Cardiac muscle cell (in vitro differentiated cells and primary cell): ENCODE data around the gene USP2. TPM values are rescaled to one million over a fixed set of nuclear protein-coding genes. Genes with fewer than 3 reads are reported as not detected.

Experiments
- DNase-seq, 2 donors: peaks; one replicate each; pipeline versions ENCODE4 v3.0.0 to v3.0.0-alpha.2; 2010 to 2017; ENCODE audit warnings: low read depth in 1 of 2, low spot score in 1 of 2
- H3K27ac ChIP-seq: fragments of 200-600 bp; sonication (generic); 2 replicates; pipeline ENCODE4 v1.5.1; 2016
- H3K27me3 ChIP-seq: fragments of 200-600 bp; sonication (generic); 2 replicates; pipeline ENCODE4 v1.6.0; 2016; ENCODE audit warnings: control low read depth
- H3K36me3 ChIP-seq: fragments of 200-600 bp; sonication (generic); 2 replicates; pipeline ENCODE4 v1.5.1; 2016; ENCODE audit warnings: control low read depth
- H3K4me1 ChIP-seq: fragments of 200-600 bp; sonication (generic); 2 replicates; pipeline ENCODE4 v1.8.1; 2017; ENCODE audit warnings: low read depth, mild to moderate bottlenecking, mixed run types
- H3K4me3 ChIP-seq: fragments of 200-600 bp; sonication (generic); 2 replicates; pipeline ENCODE4 v1.5.1; 2016; ENCODE audit warnings: mild to moderate bottlenecking
- H3K9me3 ChIP-seq: fragments of 200-600 bp; sonication (generic); 2 replicates; pipeline ENCODE4 v1.5.1; 2017; ENCODE audit warnings: low read depth, mild to moderate bottlenecking, control low read depth
- polyA plus RNA-seq: library from polyadenylated mRNA; unstranded; fragments of >200 nt; fragmentation: Nextera tagmentation; extraction: Ambion mirVana; gene quantifications from 2 replicates; pipeline ENCODE4 v1.2.1, GENCODE V29; 2016
- total RNA-seq: library from RNA; depleted of rRNA; stranded (reverse); fragments of >200 nt; gene quantifications from 2 replicates; pipeline ENCODE4 v1.2.3, GENCODE V29; 2016
- TF ChIP-seq, protein P1 (sequence below): IDR thresholded peaks from 2 replicates; pipeline ENCODE4 v1.5.1; 2012; ENCODE audit warnings: low read depth, mild to moderate bottlenecking, low read length

Gene USP2
- total and polyA plus RNA-seq, 2 experiments from 2014 or later, result 36.5 to 39.0 TPM

DNA sequence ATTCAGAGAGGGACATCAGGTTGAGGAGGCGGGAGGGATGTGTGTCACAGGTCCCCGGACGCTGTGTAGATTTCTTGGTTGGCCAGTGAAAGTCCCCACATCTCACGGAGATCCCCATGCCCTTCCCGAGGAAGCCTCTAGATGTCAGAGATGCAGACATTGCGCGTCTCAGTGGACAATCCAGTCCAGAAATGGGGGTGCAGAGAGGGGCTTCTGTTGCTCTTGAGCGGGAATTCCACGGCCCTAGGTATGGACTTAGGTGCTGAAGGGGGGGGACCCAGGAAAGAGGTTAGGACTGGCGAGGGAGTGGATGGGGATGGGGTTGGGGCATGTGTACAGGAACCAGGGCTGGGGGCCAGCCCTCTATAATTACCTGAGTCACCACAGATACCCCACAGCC is 34.5 kb upstream of the USP2 start:
- no peaks in the 10 kb centered on the region for H3K9me3 ChIP-seq
- H3K27me3 ChIP-seq, result peaks cover 6% of the 10 kb centered on the region
- no peak for DNase-seq

GRCh38 chr11:119415517-119415916 is 34.0 kb upstream of the USP2 start:
- Histone ChIP-seq H3K4me3 (no peak overlapping the region), H3K27ac (no peak overlapping the region), H3K4me1 (no peaks in the 10 kb centered on the region), H3K27me3 (peaks cover 2% of the 10 kb centered on the region), H3K36me3 (no peaks in the 10 kb centered on the region), H3K9me3 (no peaks in the 10 kb centered on the region)
- DNase-seq, result no peak
- TF ChIP-seq, protein P1, sequence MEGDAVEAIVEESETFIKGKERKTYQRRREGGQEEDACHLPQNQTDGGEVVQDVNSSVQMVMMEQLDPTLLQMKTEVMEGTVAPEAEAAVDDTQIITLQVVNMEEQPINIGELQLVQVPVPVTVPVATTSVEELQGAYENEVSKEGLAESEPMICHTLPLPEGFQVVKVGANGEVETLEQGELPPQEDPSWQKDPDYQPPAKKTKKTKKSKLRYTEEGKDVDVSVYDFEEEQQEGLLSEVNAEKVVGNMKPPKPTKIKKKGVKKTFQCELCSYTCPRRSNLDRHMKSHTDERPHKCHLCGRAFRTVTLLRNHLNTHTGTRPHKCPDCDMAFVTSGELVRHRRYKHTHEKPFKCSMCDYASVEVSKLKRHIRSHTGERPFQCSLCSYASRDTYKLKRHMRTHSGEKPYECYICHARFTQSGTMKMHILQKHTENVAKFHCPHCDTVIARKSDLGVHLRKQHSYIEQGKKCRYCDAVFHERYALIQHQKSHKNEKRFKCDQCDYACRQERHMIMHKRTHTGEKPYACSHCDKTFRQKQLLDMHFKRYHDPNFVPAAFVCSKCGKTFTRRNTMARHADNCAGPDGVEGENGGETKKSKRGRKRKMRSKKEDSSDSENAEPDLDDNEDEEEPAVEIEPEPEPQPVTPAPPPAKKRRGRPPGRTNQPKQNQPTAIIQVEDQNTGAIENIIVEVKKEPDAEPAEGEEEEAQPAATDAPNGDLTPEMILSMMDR, result no peak

More for the DNA sequence above, 34.5 kb upstream of the USP2 start:
- no peaks in the 10 kb centered on the region for H3K4me1 ChIP-seq
- no peak overlapping the region for H3K27ac ChIP-seq
- TF ChIP-seq, protein P1, result no peak
- H3K4me3 ChIP-seq, result no peak overlapping the region
- no peaks in the 10 kb centered on the region for H3K36me3 ChIP-seq

GRCh38 chr11:119414734-119415133 is 33.2 kb upstream of the USP2 start:
- Histone ChIP-seq H3K36me3 (no peaks in the 10 kb centered on the region), H3K9me3 (no peaks in the 10 kb centered on the region), H3K4me1 (no peaks in the 10 kb centered on the region), H3K27ac (no peak overlapping the region), H3K27me3 (no peaks in the 10 kb centered on the region), H3K4me3 (no peak overlapping the region)
- DNase-seq, result no peak
- TF ChIP-seq, protein P1, result no peak

DNA sequence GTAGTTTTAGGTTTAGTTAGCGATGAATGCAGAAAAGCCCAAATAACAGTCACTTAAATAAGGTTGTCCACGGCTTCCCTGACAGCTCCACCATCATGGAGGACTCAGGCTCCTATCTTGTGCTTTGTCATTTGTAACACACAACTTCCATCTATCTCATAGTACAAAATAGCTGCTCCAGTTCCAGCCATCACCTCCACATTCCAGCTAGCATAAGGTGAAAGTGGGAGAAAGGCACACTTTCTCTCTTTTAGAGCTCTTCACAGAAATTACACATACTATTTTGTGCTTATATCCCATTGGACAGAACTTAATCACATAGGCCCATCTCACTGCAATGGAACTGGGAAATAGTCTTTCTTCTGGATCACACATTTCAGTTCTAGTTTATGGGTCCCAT is 32.8 kb upstream of the USP2 start:
- Histone ChIP-seq H3K27me3 (no peaks in the 10 kb centered on the region), H3K4me3 (no peak overlapping the region), H3K4me1 (no peaks in the 10 kb centered on the region), H3K9me3 (no peaks in the 10 kb centered on the region), H3K27ac (no peak overlapping the region), H3K36me3 (no peaks in the 10 kb centered on the region)
- DNase-seq, result no peak
- TF ChIP-seq, protein P1, result no peak

DNA sequence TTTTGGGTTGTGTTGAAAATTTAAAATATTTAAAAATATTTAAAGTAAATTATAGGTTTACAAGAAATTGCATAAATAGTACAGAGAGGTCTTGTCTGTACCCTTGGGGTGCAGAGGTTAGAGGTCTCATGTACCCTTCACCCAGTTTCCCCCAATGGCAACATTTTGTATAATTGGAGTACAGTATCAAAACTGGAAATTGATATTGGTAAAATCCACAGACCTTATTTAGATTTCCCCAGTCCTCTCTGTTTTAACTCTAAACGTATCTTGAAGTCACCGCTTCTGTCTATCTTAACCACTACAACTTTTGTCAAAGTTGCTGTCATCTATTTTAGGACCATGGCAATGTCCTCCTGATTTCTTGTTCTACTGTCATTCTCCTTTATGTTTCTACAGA is 30.6 kb upstream of the USP2 start:
- Histone ChIP-seq H3K4me3 (no peak overlapping the region), H3K9me3 (no peaks in the 10 kb centered on the region), H3K27me3 (no peaks in the 10 kb centered on the region), H3K36me3 (no peaks in the 10 kb centered on the region), H3K27ac (no peak overlapping the region), H3K4me1 (no peaks in the 10 kb centered on the region)
- TF ChIP-seq, protein P1, result no peak
- no peak for DNase-seq

DNA sequence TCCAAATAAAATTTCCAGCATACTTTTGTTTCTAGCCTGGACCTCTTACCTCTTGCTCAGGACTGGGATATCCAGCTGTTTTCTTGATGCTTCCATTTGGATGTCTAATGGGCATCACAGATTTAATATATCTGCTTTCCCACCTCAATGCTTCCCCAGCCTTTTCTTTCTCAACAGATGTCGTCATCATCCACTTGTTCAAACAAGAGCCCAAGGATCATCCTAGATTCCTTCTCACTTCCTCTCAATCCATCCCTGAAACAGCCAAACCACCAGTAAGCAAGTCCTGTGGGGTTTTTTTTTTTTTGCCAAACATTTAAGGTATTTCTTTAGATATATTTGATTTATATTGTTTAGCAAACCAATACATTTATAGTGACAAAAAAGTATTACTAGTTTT is 29.0 kb upstream of the USP2 start:
- no peak overlapping the region for H3K4me3 ChIP-seq
- H3K36me3 ChIP-seq, result no peaks in the 10 kb centered on the region
- H3K27ac ChIP-seq, result no peak overlapping the region
- no peak for DNase-seq
- H3K27me3 ChIP-seq, result no peaks in the 10 kb centered on the region
- TF ChIP-seq, protein P1, result no peak
- no peaks in the 10 kb centered on the region for H3K4me1 ChIP-seq
- no peaks in the 10 kb centered on the region for H3K9me3 ChIP-seq
